D341Med (cell line): ENCODE results near the gene RASL12.
"Not testable (repeated sequence)": the region's sequence is repeated elsewhere in the genome, so short reads cannot be mapped to it uniquely, and the experiment has no call there.

Experiments
- DNase-seq: peaks from one replicate; pipeline ENCODE4 v3.0.0; 2012; ENCODE audit warnings: low spot score

The RASL12 gene

GRCh38 chr15:65067645-65068402, at the start of gene RASL12:
RASL12 (minus strand) TSS chr15:65067991; CDS start chr15:65067835, 156 bp downstream.
- DNase-seq: peak; percentile 61

GRCh38 chr15:65115542-65115941, 47.8 kb upstream of the RASL12 start:
- DNase-seq: no peak

- DNase-seq: peak; percentile 58
Observed at GRCh38 chr15:65115086-65115485, 47.3 kb upstream of the RASL12 start, which contains the start of gene UBAP1L. UBAP1L (minus strand) TSS chr15:65115200; CDS start chr15:65106215, 8,985 bp downstream.

- no peak for DNase-seq
Observed at GRCh38 chr15:65110676-65111292, 43.0 kb upstream of the RASL12 start.

GRCh38 chr15:65106011-65106590, 38.3 kb upstream of the RASL12 start:
- no peak for DNase-seq

- DNase-seq: no peak
Observed at GRCh38 chr15:65105038-65105437, 37.2 kb upstream of the RASL12 start.

GRCh38 chr15:65102912-65103311, 35.1 kb upstream of the RASL12 start:
- DNase-seq: no peak

- peak; percentile 40 for DNase-seq
Observed at GRCh38 chr15:65101891-65102708, 34.3 kb upstream of the RASL12 start.

GRCh38 chr15:65101411-65101890, 33.7 kb upstream of the RASL12 start:
- DNase-seq: peak; percentile 74

- no peak for DNase-seq
Observed at GRCh38 chr15:65100442-65100841, 32.7 kb upstream of the RASL12 start.

GRCh38 chr15:65099801-65100200, 32.0 kb upstream of the RASL12 start:
- DNase-seq: not testable (repeated sequence)

- DNase-seq: no peak
Observed at GRCh38 chr15:65099336-65099735, 31.5 kb upstream of the RASL12 start.

GRCh38 chr15:65097651-65098263, 30.0 kb upstream of the RASL12 start:
- DNase-seq: no peak

GRCh38 chr15:65096481-65097385, 28.9 kb upstream of the RASL12 start:
- peak; percentile 27 for DNase-seq

GRCh38 chr15:65095747-65096104, 27.9 kb upstream of the RASL12 start:
- no peak for DNase-seq

- DNase-seq: no peak
Observed at GRCh38 chr15:65095011-65095746, 27.4 kb upstream of the RASL12 start.

- no peak for DNase-seq
Observed at GRCh38 chr15:65094294-65094995, 26.7 kb upstream of the RASL12 start.

- not testable (repeated sequence) for DNase-seq
Observed at GRCh38 chr15:65093793-65094170, 26.0 kb upstream of the RASL12 start.
